PC-3 (cell line): Measurements from ENCODE around the gene HNRNPA3. TPM values are rescaled to one million over a fixed set of nuclear protein-coding genes. Genes with fewer than 3 reads are reported as not detected.

ENCODE experiments used
- ATAC-seq: fragments of 200-7000 bp; cut with Tn5 transposase; 2 replicates; pipeline ENCODE4 v1.9.1; 2020; ENCODE audit warnings: mild to moderate bottlenecking, moderate library complexity
- BruUV-seq: library from RNA; stranded (reverse); fragments of 400-500 nt; replicated peaks from 2 replicates; lab custom pipeline; 2021; lab: Mats Ljungman, UMichigan
- CTCF ChIA-PET: fragments of 300-600 bp; sonication (Branson Sonifier 250); formaldehyde crosslinking; loops from one replicate; lab custom pipeline; 2022; ENCODE audit warnings: antibody characterized with exemption; lab: Charles Lee
- POLR2A ChIA-PET: fragments of 300-600 bp; sonication (Branson Sonifier 250); formaldehyde crosslinking; loops from one replicate; lab custom pipeline; 2022; ENCODE audit warnings: antibody characterized with exemption; ENCODE audit not compliant: unreplicated experiment; lab: Charles Lee
- DNase-seq: peaks from one replicate; pipeline ENCODE4 v3.0.0-alpha.2; 2015
- H2AFZ ChIP-seq: fragments of 300-600 bp; sonication (generic); 2 replicates; pipeline ENCODE4 v1.6.0; 2016; ENCODE audit warnings: antibody characterized with exemption, low read length
- H3F3A ChIP-seq: fragments of 300-600 bp; sonication (generic); one replicate; pipeline ENCODE4 v1.6.0; 2017; ENCODE audit warnings: antibody characterized with exemption, low read length, control low read depth, mild to moderate bottlenecking; ENCODE audit not compliant: unreplicated experiment
- H3K27ac ChIP-seq: fragments of 300-600 bp; sonication (generic); 2 replicates; pipeline ENCODE4 v1.5.1; 2016; ENCODE audit warnings: mild to moderate bottlenecking, low read length
- H3K27me3 ChIP-seq: fragments of 300-600 bp; sonication (generic); 2 replicates; pipeline ENCODE4 v1.6.1; 2016; ENCODE audit warnings: low read length, mixed read lengths
- H3K36me3 ChIP-seq: fragments of 300-600 bp; sonication (generic); 2 replicates; pipeline ENCODE4 v1.6.1; 2016; ENCODE audit warnings: low read depth, mixed run types, low read length, mixed read lengths
- H3K4me1 ChIP-seq: fragments of 300-600 bp; sonication (generic); 2 replicates; pipeline ENCODE4 v1.5.1; 2016; ENCODE audit warnings: low read length; ENCODE audit not compliant: insufficient read depth
- H3K4me2 ChIP-seq: fragments of 300-600 bp; sonication (generic); 2 replicates; pipeline ENCODE4 v1.6.0; 2016; ENCODE audit warnings: low read length
- H3K4me3 ChIP-seq: fragments of 300-600 bp; sonication (generic); 2 replicates; pipeline ENCODE4 v1.5.1; 2016; ENCODE audit warnings: mild to moderate bottlenecking, low read length, mixed read lengths
- H3K79me2 ChIP-seq: fragments of 300-600 bp; sonication (generic); 2 replicates; pipeline ENCODE4 v1.6.1; 2017; ENCODE audit warnings: low read length, mixed read lengths
- H3K9ac ChIP-seq: fragments of 300-600 bp; sonication (generic); 2 replicates; pipeline ENCODE4 v1.6.0; 2016; ENCODE audit warnings: mild to moderate bottlenecking, low read length
- H3K9me2 ChIP-seq: fragments of 300-600 bp; sonication (generic); replicated peaks from 2 replicates; pipeline ENCODE4 v1.6.1; 2016; ENCODE audit warnings: mixed run types, low read length, mixed read lengths
- H3K9me3 ChIP-seq: fragments of 300-600 bp; sonication (generic); 2 replicates; pipeline ENCODE4 v1.6.1; 2016; ENCODE audit warnings: low read length, mixed read lengths
- H4K20me1 ChIP-seq: fragments of 300-600 bp; sonication (generic); 2 replicates; pipeline ENCODE4 v1.6.1; 2016; ENCODE audit warnings: low read length, mixed read lengths
- CTCF ChIP-seq: fragments of 300-600 bp; sonication (generic); conservative IDR thresholded peaks from 2 replicates; pipeline ENCODE4 v1.5.1; 2017; ENCODE audit warnings: antibody characterized with exemption, low read depth, mild to moderate bottlenecking, low read length
- EZH2 ChIP-seq: fragments of 300-600 bp; sonication (generic); IDR thresholded peaks from one replicate; pipeline ENCODE4 v1.6.1; 2017; ENCODE audit warnings: antibody characterized with exemption, mild to moderate bottlenecking, low read length; ENCODE audit not compliant: unreplicated experiment
- EZH2phosphoT487 ChIP-seq: fragments of 300-600 bp; sonication (generic); IDR thresholded peaks from 2 replicates; pipeline ENCODE4 v1.6.1; 2018; ENCODE audit warnings: mild to moderate bottlenecking, antibody characterized with exemption, low read length, borderline replicate concordance
- intact Hi-C: fragments of 100-400 bp; cut with micrococcal nuclease; formaldehyde crosslinking; loops from 2 replicates; pipeline ENCODE4 v1.9.0; 2023
- total RNA-seq: library from RNA; depleted of rRNA; stranded (reverse); fragments of >200 nt; gene quantifications from 2 replicates; pipeline ENCODE4 v1.2.3, GENCODE V29; 2014

HNRNPA3 gene
- total RNA-seq, 1 experiment from 2014 or later: 50.3 TPM

- POLR2A ChIA-PET: interaction anchor here (0.9 kb wide), 1 partner anchor 99 kb away, joined by 5 read pairs; the partner anchor contains the start of gene NFE2L2
- no TSS peak for BruUV-seq
- intact Hi-C loops: loop anchor here (5.0 kb wide), 1 partner anchor 231 kb away; no protein-coding TSS in a partner anchor
Measured at GRCh38 chr2:177165721-177166711, 46.6 kb upstream of the HNRNPA3 start.

GRCh38 chr2:177169810-177170514 is 42.6 kb upstream of the HNRNPA3 start:
- TF ChIP-seq EZH2phosphoT487 (no peak), CTCF (no peak), EZH2 (no peak)
- H3K4me2 ChIP-seq: no peak overlapping the region
- H3K27ac ChIP-seq: no peak overlapping the region

More at GRCh38 chr2:177165721-177166711, 46.6 kb upstream of the HNRNPA3 start:
- Histone ChIP-seq H3K79me2 (no peaks in the 10 kb centered on the region), H3K9me3 (no peaks in the 10 kb centered on the region), H3K36me3 (no peaks in the 10 kb centered on the region), H3F3A (no peaks in the 10 kb centered on the region), H3K4me2 (peak overlapping the region; percentile 81), H3K9me2 (no peaks in the 10 kb centered on the region), H2AFZ (peak overlapping the region; percentile 79), H3K9ac (peak overlapping the region; percentile 38; the same call in 1 of the 2 replicates), H3K4me1 (peaks cover 46% of the 10 kb centered on the region), H4K20me1 (no peaks in the 10 kb centered on the region), H3K4me3 (peak overlapping the region; percentile 63), H3K27ac (peak overlapping the region; percentile 24; the same call in 1 of the 2 replicates), H3K27me3 (no peaks in the 10 kb centered on the region)
- peak; percentile 49 for DNase-seq
- CTCF ChIA-PET: interaction anchor here (1.6 to 2.2 kb wide), 4 partner anchors 17 to 99 kb away, joined by 6 to 16 read pairs (median 12); partner anchors contain the start of gene NFE2L2
- ATAC-seq: peak; percentile 42
- TF ChIP-seq EZH2phosphoT487: no peak
- TF ChIP-seq CTCF: no peak
- no peak for TF ChIP-seq EZH2

More at GRCh38 chr2:177169810-177170514, 42.6 kb upstream of the HNRNPA3 start:
- no TSS peak for BruUV-seq
- H3K4me3 ChIP-seq: no peak overlapping the region
- no peaks in the 10 kb centered on the region for H4K20me1 ChIP-seq
- ATAC-seq (no peak), DNase-seq (peak; percentile 55)
- peaks cover 60% of the 10 kb centered on the region for H3K4me1 ChIP-seq
- no peaks in the 10 kb centered on the region for H3K27me3 ChIP-seq
- POLR2A ChIA-PET: no interaction called here
- no peaks in the 10 kb centered on the region for H3K9me2 ChIP-seq
- no peaks in the 10 kb centered on the region for H3K79me2 ChIP-seq
- no peaks in the 10 kb centered on the region for H3K36me3 ChIP-seq
- intact Hi-C loops: loop anchor here (5.0 kb wide), 1 partner anchor 227 kb away; no protein-coding TSS in a partner anchor
- no peak overlapping the region for H2AFZ ChIP-seq
- H3K9ac ChIP-seq: no peak overlapping the region
- H3K9me3 ChIP-seq: no peaks in the 10 kb centered on the region
- H3F3A ChIP-seq: peaks cover 6% of the 10 kb centered on the region
- CTCF ChIA-PET: no interaction called here
